Psoas muscle (tissue), 8 donors: ENCODE results near the gene NTRK3. TPM values are rescaled to one million over a fixed set of nuclear protein-coding genes. Genes with fewer than 3 reads are reported as not detected.

ENCODE experiments used
- ATAC-seq, 4 donors: fragments of 200-7000 bp; cut with Tn5 transposase; one replicate each; pipeline ENCODE4 v1.9.1; 2020; ENCODE audit warnings: moderate library complexity in 3 of 4, mild to moderate bottlenecking in 2 of 4
- DNase-seq, 2 donors: peaks; one replicate each; pipeline ENCODE4 v3.0.0-alpha.2; 2020
- H3K27ac ChIP-seq: fragments of 200-600 bp; one replicate; pipeline ENCODE4 v1.8.0; 2022
- H3K27me3 ChIP-seq, 3 donors: fragments of 200-600 bp in 1 of 3; one replicate each; pipeline versions ENCODE4 v1.6.1 to v1.8.0; 2013 to 2022; ENCODE audit warnings: low read length in 2 of 3, mild to moderate bottlenecking in 2 of 3, moderate library complexity in 1 of 3; ENCODE audit not compliant: insufficient read depth in 3 of 3
- H3K36me3 ChIP-seq, 2 donors: fragments of 200-600 bp in 1 of 2; one replicate each; pipeline versions ENCODE4 v1.6.1 to v1.8.0; 2013 to 2022; ENCODE audit warnings: low read depth in 1 of 2, mild to moderate bottlenecking in 1 of 2, moderate library complexity in 1 of 2; ENCODE audit not compliant: insufficient read depth in 1 of 2
- H3K4me1 ChIP-seq: fragments of 200-600 bp; one replicate; pipeline ENCODE4 v1.8.0; 2022
- H3K4me3 ChIP-seq: fragments of 200-600 bp; one replicate; pipeline ENCODE4 v1.8.0; 2022; ENCODE audit warnings: mild to moderate bottlenecking
- H3K9me3 ChIP-seq: fragments of 200-600 bp; one replicate; pipeline ENCODE4 v1.8.0; 2022
- WGBS, 3 donors: extraction: QIAGEN DNeasy Blood & Tissue Kit; methylation state at CpG; one replicate each; pipeline versions ENCODE4 v1.1.6 to v1.1.7; 2013; 5-methylcytosine and 5-hydroxymethylcytosine counted together
- intact Hi-C, 2 donors: fragments of 100-400 bp; cut with DNase I; formaldehyde crosslinking; loops; one replicate each; pipeline versions ENCODE4 v1.11.0 to v1.14.2; 2022
- polyA plus RNA-seq, 3 donors: library from polyadenylated mRNA; stranded (reverse); fragments of 200-250 nt; gene quantifications; one replicate each; pipeline ENCODE4 v1.2.3, GENCODE V29; 2013
- total RNA-seq, 4 donors: library from RNA; stranded (reverse); fragmentation: NEBNext Ultra II Directional in 2 of 4; extraction: Animal tissue kit (Norgen Biotek cat#: 25700) in 2 of 4; gene quantifications; one replicate each; pipeline versions ENCODE4 v1.2.1 to v1.2.4, GENCODE V29; 2021 to 2023
- TF ChIP-seq, protein P1 (sequence below): fragments of 200-600 bp; IDR thresholded peaks from one replicate; pipeline ENCODE4 v1.8.0; 2022; ENCODE audit warnings: antibody characterized with exemption
- donor health status: healthy with polysubstance abuse.
- donor health status: DM: no; HTN: no; CAD: no; lungs with moderate emphysema.
- donor health status: Bipolar disorder and iron deficiency.
- donor health status: healthy.
- donor health status: DM: yes; HTN: yes; CAD: no.
- donor health status: DM: no; HTN: no; CAD: no.
- donor health status: DM: no; HTN: no; CAD: no.
- donor health status: DM: yes; HTN: yes; CAD: no.

NTRK3 gene
- total and polyA plus RNA-seq, 7 donors = 0.17 to 1.7 (median 0.57) TPM

DNA sequence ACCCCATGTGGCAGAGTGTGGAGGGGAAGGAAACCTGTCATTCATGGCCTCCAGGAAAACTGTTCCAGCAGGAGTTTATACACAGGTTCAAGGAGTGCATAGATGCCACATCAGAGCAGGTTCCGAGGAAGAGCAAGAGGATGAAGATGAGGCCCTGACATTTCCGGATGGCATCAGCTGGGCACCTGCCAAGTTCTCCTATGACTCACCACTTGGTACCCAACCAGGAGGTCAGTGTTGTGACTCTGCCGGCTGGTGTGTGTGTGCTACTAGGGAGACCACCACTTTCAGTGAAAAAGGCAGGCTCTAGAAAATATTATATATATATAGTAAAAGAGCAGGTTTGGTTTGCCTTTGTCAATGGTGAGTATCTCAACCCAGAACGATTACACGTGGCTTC is 69.3 kb downstream of the NTRK3 start:
- no peaks in the 10 kb centered on the region for H3K36me3 ChIP-seq
- no peaks in the 10 kb centered on the region for H3K4me1 ChIP-seq
- peak in 2 of 4 donors; percentile 35 to 40 for ATAC-seq
- no peaks in the 10 kb centered on the region for H3K27me3 ChIP-seq
- no peak overlapping the region for H3K4me3 ChIP-seq
- intact Hi-C loops = loop anchor here in 1 of 2 donors (10.0 kb wide), 1 partner anchor 62 kb away; no protein-coding TSS in a partner anchor
- DNase-seq = peak in 1 of 2 donors; percentile 32
- TF ChIP-seq, protein P1, sequence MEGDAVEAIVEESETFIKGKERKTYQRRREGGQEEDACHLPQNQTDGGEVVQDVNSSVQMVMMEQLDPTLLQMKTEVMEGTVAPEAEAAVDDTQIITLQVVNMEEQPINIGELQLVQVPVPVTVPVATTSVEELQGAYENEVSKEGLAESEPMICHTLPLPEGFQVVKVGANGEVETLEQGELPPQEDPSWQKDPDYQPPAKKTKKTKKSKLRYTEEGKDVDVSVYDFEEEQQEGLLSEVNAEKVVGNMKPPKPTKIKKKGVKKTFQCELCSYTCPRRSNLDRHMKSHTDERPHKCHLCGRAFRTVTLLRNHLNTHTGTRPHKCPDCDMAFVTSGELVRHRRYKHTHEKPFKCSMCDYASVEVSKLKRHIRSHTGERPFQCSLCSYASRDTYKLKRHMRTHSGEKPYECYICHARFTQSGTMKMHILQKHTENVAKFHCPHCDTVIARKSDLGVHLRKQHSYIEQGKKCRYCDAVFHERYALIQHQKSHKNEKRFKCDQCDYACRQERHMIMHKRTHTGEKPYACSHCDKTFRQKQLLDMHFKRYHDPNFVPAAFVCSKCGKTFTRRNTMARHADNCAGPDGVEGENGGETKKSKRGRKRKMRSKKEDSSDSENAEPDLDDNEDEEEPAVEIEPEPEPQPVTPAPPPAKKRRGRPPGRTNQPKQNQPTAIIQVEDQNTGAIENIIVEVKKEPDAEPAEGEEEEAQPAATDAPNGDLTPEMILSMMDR = no peak
- 35 to 41% (median 37%) methylated on average over 5 of the region's 5 CpGs for WGBS, 3 donors
- no peak overlapping the region for H3K27ac ChIP-seq
- no peaks in the 10 kb centered on the region for H3K9me3 ChIP-seq

DNA sequence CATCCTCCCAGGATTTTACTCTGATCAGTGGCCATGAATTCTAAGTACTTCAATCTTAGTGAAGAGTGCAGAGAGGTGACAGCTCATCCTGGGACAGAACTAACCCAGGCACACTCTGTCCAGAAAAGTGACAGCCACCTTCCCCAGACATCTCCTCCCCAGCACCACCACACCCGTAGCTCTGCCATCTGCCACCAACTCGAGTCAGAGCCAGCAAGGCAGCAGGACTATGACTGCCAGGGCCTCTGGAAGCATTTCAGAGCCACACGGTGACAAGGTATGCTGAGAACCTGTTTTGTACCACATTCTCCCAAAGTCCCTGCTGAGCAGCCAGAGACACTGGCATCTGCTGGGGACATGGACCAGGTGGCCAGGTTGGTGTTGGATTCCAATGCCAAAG is 71.0 kb downstream of the NTRK3 start:
- H3K4me3 ChIP-seq = no peak overlapping the region
- no peak overlapping the region for H3K27ac ChIP-seq
- no peaks in the 10 kb centered on the region for H3K36me3 ChIP-seq
- no peaks in the 10 kb centered on the region for H3K4me1 ChIP-seq
- no peaks in the 10 kb centered on the region for H3K9me3 ChIP-seq
- 34 to 44% (median 39%) methylated on average over 3 of the region's 3 CpGs for WGBS, 3 donors
- ATAC-seq (no peak), DNase-seq (no peak)
- H3K27me3 ChIP-seq = no peaks in the 10 kb centered on the region
- intact Hi-C loops = loop anchor here in 1 of 2 donors (10.0 kb wide), 1 partner anchor 61 kb away; no protein-coding TSS in a partner anchor
- TF ChIP-seq, protein P1 = no peak

DNA sequence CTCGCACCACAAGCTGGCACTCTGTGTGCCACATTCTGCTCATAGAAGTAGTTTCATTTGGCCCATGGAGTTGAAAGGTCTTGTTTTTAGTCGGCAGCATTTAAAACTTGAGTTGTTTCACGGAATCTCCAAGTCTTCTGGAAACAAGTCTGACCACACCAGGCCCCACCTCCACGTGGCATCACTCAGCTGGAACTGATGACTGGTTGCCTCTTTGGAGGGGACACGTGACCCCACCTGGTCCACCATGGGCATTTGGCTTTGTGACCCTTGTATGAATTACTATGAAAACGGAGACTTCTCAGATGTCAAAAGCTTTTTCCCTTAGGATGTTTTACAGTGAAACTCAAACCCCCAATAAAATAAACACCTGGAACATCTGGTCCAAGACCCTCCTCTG is 74.9 kb downstream of the NTRK3 start:
- no peaks in the 10 kb centered on the region for H3K4me1 ChIP-seq
- H3K27me3 ChIP-seq = no peaks in the 10 kb centered on the region
- ATAC-seq = no peak
- intact Hi-C loops = loop anchor here in 1 of 2 donors (10.0 kb wide), 1 partner anchor 57 kb away; no protein-coding TSS in a partner anchor
- no peaks in the 10 kb centered on the region for H3K36me3 ChIP-seq
- H3K27ac ChIP-seq = no peak overlapping the region
- WGBS, 3 donors = 83 to 86% (median 83%) methylated on average over 6 of the region's 6 CpGs
- H3K9me3 ChIP-seq = no peaks in the 10 kb centered on the region
- TF ChIP-seq, protein P1 = no peak
- no peak for DNase-seq
- H3K4me3 ChIP-seq = no peak overlapping the region

DNA sequence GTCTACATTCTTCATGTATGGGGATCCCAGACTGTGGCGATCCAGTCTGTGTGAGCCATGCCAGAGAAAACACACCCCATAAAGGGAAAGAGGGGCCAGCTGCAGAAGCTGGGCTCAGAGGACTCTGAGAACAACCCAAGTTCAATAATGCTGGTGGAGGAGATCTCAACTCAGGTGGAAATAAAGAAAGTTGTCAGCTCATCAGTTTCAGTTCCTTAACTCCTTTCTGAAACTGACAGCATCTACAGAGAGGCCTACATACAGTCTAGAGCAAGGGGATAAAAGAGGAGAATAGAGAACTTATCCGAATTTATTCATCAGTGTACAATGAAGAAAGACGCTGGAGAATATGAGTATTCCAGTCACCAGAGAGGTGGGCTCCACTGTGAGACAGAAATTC is 77.0 kb downstream of the NTRK3 start:
- intact Hi-C loops = no loop called here
- ATAC-seq = no peak
- H3K9me3 ChIP-seq = no peaks in the 10 kb centered on the region
- WGBS, 3 donors = 88 to 93% (median 91%) methylated on average over 3 of the region's 3 CpGs
- no peaks in the 10 kb centered on the region for H3K27me3 ChIP-seq
- no peaks in the 10 kb centered on the region for H3K36me3 ChIP-seq
- TF ChIP-seq, protein P1 = no peak
- H3K4me3 ChIP-seq = no peak overlapping the region
- no peak for DNase-seq
- H3K4me1 ChIP-seq = no peaks in the 10 kb centered on the region
- H3K27ac ChIP-seq = no peak overlapping the region

DNA sequence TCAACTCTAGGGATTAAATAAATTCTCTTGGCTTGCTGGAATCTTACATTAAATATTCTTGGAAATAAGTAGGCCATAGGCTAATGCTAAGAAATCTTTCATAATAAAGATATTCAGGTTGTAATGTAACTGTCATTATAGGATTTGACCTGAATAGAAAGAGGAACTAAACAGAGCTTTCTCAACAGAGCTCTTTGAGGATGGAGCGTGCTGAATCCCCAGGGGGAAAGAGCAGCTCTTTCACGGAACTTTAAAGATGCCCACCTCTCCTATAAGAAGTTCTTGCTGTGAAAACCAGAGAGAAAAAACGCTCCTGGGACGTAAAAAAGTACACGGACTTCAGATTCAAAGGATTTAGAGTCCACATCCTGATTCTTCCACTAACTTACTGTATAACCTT is 77.9 kb downstream of the NTRK3 start:
- Histone ChIP-seq H3K4me1 (no peaks in the 10 kb centered on the region), H3K36me3 (no peaks in the 10 kb centered on the region), H3K27me3 (no peaks in the 10 kb centered on the region), H3K4me3 (no peak overlapping the region), H3K9me3 (no peaks in the 10 kb centered on the region), H3K27ac (no peak overlapping the region)
- DNase-seq (no peak), ATAC-seq (no peak)
- TF ChIP-seq, protein P1 = no peak
- WGBS, 3 donors = 70 to 82% (median 80%) methylated on average over 5 of the region's 5 CpGs
- intact Hi-C loops = no loop called here
